Prostate gland (tissue), 2 donors: ENCODE results near the gene PSMD13.

ENCODE experiments used
- CTCF ChIP-seq, 4 experiments: fragments of 200-600 bp in 2 of 4; fragments of 450-650 bp in 2 of 4; sonication (generic) in 2 of 4; IDR thresholded peaks; 1 replicate in 3 of 4; 2 replicates in 1 of 4; pipeline ENCODE4 v1.5.1; 2016 to 2019; ENCODE audit warnings: antibody characterized with exemption in 4 of 4, mild to moderate bottlenecking in 2 of 4, moderate library complexity in 2 of 4
- POLR2A ChIP-seq: fragments of 450-650 bp; IDR thresholded peaks from one replicate; pipeline ENCODE4 v1.6.1; 2016; ENCODE audit warnings: antibody characterized with exemption, mild to moderate bottlenecking

DNA sequence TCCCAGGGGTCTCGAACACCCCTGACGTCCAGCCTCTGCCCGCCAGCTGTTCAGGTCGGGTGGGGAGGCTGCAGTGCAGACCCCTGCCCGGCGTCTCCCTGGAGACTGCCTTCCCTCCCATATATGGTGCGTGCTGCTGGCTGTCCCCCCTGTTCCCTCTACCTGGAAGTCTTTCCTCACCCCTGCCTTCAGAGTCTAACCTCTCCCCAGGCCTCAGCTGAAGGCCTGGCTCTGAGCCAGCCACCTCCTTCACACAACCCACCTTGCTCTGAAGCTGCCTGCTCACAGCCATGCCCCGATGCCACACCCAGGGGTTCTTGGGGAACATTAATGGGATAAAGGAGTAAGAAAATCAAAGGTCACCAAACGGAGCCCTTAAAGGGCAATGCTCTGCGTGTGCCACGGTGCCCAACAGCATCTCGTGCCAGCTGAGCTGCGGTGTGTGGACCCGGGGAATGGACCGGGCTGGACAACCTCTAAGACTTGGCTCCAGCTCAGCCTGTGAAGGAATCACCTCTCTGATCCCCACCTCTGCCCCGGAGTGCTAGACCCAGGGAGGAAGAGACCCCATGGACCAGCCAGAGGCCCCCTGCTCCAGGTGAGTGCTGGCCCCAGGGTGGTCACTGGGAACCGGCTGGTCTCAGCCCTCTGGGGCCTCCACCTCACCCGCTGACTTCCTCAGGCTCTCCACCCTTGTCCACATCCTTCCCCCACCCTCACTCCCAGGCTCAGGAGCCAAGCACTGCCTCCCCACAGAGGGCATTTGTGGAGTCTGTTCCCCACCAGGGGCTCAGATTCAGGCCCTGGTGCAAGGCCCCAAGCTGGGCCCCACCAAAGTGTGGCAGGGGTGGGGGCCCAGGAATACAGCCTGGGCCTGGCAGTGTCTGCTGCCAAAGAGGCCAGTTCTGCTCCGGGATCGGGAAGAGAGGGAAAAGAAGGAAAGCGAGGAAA lies 41.5 kb downstream of the PSMD13 start, which contains the start of gene NLRP6:
- TF ChIP-seq CTCF (IDR thresholded peaks at IDR 0.05) (no peak), POLR2A (no peak)
